Embryonic facial prominence (tissue), 1 donor: ENCODE measurements around the gene VANGL1.
A peak's percentile ranks its signal among the peaks of the same experiment; 100 is the strongest.
"Not testable (repeated sequence)": the region's sequence is repeated elsewhere in the genome, so short reads cannot be mapped to it uniquely, and the experiment has no call there.

Experiments
- DNase-seq: peaks from one replicate; pipeline ENCODE4 v3.0.0-alpha.2; 2016; ENCODE audit errors: extremely low spot score

Gene VANGL1

DNA sequence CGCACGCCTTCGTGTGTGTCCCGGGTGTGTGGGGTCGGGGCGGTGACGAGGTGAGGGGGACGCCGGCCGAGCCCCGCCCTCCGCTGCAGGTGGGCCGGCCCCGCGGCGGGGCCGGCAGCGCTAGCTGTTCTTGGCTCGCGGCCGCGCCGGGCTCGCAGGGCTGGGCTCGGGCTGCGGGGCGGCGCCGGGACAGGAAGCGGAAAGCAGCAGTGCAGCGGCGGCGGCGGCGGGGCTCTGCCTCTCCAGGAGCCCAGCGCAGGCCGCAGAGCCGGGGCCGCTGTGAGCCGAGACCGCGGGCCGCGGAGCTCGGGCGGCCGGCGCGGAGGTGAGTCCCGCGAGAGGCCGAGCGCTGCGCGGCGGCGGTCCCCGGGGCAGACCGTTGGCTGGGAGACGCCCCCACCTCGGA is at the start of gene VANGL1:
Gene VANGL1 (plus strand): TSS at position 209 of the 406 bp plus-strand sequence. CDS start 9,444 bp downstream, outside the sequence.
- DNase-seq: no peak

DNA sequence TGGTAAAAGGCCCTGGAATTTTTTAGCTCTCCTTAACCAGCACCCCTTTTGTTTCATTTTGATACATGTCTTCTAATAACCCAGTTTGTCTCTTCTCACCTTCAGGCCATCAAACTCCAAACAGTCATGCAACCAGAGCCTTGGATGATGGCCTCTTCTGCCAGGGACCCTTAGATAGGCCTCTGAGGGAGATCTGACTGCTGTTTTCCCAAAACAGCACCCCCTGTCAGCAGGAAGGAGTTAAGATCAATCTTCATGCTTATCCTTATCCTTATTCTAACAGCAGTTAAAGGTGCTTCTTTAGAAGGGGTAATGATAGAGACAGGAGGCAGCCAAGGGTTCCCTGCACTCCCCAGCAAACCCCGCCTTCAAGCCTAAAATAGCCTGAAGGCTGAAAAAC is 49.5 kb upstream of the VANGL1 start:
- no peak for DNase-seq

DNA sequence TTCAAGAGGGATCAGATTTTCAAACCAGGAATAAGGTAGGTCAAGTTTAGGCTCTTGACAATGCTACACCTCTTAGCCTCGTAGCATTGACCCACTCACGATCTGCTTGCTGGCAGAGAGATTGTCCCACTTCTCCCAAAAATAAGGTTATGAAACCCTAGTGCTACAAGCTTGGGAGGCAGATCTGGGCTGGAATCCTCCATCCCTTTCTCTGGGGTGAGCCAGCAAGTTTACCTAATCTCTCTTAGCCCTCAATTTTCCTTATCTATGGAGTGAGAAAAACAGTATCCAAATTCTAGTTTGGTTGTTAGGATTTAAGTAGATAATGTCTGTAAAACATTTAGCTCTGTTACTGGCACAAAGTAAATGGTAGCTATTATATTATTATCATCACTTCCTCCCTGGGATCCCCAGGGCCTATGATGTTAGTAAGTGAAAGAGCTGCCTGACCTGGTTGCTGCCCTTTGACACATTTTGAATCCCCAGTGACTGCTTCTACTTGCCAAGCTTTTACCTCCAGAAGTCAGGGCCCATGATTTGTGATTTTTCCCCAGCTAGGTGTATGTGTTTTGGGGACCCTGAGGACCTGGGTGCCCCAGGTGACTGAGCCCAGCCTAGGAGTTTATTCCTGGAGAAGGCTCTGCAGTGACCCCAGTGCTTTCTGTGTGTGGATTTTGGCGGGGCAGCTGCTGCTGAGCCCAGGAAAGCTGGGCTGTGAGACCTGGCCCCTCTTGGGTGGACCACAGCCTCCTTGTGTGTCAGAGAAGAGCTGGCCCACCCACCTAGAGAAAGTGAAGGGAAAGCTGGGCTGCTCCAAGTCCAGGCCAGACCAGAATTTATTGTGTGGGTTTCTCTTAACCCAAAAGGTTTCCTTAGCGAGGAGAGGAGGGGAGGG is 48.2 kb upstream of the VANGL1 start:
- no peak for DNase-seq

DNA sequence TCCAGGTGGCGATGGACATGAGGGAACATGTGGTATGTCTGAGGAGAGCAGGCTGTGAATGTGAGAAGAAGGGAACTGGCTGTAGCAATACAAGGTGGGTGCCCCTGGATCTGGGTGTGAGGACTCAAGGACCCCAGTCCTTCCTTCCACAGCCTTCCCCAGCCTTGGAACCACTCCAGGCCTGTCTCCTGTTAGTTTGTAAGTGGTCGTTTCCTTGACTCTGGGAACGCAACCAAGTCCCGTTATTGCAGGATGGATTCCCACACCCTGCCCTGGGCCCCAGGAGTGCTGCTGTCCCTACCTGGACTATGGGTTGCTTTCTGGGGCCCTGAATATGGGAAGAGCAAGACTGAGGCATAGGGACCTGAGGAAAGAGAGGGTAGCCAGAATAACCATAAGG is 47.2 kb upstream of the VANGL1 start:
- DNase-seq: no peak

DNA sequence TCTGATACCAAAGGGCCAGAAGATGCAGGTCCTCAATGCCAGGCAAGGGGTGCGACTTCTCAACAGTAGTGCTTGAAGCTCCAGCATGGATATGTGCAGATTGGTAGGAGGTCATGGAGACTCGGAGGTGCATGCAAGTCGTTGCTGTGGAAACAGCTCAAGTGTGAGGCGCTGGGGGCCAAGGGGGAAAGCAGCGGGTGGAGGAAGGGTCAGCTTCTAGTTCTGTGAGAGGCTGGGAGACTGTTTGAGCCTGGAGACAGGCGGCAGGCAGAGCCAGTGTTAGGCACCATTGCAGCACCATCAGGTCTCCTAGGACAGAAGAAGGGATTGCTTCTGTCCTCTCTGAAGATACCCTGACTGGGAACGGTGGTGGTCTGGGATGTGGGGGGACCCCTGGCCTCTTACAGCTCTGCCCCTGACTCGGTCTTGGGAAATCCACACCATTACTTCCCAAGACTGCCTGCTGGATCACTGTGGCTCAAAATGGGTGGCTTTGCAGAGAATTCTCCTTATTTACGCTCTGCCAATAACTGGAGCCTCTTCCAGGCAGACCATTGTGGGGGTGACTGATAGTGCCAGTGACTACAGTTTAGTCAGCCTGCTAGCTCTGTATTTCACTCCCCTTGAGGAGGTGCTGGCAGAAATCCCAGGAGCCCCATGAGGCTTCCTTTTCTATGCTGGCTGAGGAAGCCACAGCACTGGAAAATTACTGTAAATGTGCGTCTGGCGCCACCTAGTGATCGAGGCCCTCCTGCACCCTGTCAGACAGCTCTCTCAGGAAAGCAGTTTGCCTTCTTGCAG is 46.3 kb upstream of the VANGL1 start:
- DNase-seq: peak; percentile 68

DNA sequence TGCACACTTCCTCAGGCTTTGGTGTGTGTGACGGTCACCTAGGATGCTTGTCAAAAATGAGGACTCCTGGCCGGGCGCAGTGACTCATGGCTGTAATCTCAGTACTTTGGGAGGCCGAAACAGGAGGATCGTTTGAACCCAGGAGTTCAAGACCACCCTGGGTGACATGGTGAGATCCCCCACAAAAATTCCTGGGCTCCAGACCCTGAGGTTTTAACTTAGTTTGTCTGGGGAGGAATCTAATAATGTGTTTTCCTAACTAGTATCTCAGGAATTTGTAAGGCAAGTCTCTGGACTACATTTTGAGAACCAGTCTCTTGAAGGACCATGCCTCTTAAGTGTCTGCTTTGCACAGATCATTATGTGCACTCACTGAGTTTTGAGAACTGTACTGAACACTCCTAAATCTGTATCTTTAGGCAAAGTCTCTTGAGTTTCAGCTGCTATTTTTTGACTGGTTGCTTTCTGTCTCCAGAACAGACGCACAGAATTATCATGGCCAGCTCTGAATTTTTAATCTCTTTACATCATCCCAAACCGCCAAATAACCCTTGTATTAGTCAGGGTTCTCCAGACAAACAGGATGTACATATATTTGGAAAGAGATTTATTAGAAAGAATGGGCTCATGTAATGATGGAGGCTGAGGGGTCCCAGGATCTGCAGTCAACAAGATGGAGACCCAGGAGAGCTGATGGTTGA is 45.5 kb upstream of the VANGL1 start:
- no peak for DNase-seq

DNA sequence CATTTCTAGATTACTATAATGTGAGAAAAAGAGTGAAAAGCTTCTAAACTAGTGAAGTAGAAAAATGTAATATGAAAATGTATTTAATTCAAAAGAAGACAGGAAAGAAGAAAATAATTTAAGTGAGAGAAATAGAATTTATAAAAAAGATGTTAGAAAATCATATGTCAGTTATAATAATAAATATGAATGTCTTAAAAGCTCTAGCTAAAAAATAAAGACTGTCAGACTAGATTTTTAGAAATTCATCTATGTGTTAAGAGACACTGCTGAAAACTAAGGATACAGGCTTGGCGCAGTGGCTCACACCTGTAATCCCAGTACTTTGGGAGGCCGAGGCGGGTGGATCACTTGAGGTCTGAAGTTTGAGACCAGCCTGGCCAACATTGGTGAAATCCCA is 37.3 kb upstream of the VANGL1 start:
- DNase-seq: no peak

DNA sequence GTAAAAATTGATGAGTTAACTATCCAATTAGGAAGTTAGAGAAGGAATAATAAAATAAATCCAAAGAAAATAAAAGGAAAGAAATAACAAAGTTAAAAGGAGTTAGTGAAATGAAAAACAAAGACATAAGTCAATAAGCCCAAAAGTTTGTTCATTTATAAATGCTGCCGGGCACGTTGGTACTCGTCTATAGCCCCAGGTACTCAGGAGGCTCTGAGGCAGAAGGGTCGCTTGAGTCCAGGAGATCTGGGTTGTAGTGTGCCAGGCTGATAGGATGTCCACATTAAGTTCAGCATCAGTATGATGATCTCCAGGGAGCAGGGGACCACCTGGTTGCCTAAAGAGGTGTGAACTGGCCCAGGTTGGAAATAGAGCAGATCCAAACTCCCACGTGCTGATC is 35.5 kb upstream of the VANGL1 start:
- DNase-seq: no peak

DNA sequence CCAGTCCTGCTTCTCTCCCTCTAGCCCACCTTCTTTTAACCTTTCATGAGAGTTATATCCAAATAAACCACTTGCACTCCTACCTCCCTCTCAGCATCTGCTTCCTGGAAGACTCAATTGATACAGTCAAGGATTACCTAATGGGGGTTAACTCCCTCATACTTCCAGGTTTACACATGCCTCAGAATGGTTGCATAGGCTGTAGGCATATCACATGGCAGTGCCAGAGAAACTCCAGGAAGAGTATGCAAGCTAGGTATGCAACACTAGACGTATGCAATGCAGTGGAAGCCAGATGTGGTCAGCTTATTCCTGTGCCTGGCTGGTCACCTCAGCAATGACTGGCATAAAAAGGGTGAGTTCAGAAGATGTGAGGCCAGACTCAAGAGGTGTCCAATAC is 32.7 kb upstream of the VANGL1 start:
- no peak for DNase-seq

DNA sequence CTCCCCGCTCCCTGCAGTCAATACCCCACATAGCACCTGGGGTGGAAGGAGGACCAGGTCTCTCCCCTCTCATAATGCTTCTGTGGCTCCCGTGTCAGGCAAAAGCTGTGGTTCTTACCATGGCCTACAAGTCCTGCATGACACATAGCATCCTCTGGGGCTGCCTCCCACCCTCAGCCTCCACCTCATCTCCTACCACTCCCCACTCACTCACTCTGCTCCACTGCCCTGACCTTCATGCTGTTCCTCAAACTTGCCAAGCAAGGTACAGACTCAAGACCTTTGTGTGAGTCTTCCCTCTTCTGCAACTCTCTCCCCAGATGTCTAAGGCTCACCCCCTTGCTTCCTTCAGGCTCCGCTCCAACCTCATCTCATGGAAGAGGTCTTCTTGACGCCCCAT is 28.0 kb upstream of the VANGL1 start:
- no peak for DNase-seq

DNA sequence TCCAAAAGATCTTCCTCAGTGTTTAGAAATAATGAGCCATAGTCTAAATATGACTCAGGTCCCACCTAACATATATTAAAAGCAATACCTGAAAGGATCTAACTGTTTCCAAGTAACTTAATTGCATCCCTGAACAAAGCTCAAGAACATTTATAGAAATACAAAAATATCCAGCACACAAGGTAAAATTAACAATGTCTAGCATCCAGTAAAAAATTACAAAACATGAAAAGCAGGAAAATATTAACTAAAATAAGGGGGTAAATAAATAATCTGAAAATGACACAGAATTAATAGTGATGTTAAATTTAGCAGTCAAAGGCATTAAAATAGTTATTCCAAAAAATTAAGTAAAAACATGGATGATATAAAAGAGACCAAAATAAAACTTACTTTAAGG is 21.3 kb upstream of the VANGL1 start:
- DNase-seq: no peak

DNA sequence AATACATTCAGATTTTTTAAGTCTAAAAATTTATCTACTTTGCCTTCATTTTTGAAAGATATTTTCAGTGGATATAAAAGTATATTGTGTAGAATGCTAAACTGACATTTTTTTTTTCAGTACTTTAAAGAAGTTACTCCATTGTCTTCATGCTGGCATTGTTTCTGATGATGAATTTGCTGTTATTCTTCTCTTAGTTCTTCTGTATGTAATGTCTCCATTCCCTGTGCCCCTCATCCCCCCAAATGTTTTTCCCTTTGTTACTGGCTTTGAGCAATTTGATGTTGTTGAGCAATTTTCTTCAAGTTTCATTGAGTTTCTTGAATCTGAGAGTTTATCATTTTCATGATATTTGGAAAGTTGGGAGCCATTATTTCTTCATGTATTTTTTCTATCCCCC is 20.8 kb upstream of the VANGL1 start:
- no peak for DNase-seq

DNA sequence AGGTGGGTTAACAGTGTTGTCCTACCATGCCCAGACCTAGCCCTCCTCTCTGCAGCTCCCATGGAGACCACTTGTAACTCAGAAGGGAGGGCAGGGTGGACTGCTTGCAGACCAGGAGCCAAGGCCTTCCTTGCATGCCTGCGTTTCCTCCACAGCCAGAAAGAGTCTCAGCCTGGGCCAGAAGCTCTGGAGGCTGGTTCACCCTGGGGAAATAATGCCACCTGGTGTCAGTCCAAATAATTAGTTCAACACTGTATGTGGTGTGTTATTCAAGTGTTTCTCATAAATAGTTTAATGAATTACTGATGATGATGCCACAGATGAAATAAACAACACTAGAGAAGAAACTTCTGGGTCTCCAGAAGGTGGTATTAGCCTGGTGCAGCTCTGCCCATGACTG is 16.9 kb upstream of the VANGL1 start:
- no peak for DNase-seq

DNA sequence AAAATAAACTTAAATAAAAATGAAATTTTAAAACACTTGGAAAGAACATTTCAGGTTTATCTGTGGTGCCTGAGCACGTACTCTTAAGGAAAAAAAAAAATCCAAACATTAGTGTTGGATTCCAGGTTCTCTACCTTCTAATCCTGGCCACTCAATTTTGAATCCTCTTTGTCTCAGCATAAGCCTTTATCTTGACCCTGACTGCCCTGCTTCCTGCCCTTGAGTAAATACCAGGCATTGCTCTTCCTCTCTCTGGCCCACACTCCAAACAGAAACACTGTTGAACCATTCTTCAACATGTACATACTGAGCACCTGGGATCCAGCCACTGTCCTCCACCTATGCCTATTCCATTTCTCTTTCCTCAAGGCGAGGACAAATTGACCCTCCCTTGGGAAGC is 11.4 kb upstream of the VANGL1 start:
- no peak for DNase-seq

DNA sequence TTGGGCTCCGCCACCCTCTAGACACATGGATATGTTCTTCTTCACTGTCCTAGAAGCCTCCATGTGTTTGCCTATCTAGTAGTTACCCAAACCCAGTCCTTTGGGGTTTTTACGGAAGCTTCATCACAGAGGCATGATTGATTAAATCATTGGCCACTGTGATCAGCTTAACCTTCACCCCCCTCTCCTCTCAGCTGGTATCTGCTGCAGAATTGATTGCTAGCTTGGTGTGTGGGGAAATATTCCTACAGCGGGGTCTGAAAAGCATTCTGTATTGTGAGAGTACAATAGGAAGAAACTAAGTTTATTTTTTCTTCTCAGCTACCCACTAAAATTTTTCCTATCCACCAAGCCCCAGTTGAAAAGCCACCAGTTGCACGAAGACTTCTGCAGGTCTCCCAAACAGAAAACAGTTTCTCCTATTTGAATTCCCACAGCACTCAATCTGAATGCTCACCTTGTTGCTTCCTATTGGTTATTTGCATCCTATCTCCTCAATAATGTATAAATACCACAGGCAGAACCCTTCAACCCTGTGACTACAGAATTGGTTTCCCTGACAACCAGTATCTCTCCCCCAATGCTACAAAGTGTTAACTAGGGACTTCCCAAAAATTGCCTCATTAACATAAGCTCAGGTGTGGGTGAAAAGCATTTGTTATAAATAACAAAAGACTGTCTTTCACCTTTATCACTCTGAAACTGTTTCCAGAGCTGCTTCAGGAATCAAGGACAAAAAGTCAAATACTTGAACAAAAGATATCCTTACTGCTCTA is 9.3 kb upstream of the VANGL1 start:
- DNase-seq: no peak

DNA sequence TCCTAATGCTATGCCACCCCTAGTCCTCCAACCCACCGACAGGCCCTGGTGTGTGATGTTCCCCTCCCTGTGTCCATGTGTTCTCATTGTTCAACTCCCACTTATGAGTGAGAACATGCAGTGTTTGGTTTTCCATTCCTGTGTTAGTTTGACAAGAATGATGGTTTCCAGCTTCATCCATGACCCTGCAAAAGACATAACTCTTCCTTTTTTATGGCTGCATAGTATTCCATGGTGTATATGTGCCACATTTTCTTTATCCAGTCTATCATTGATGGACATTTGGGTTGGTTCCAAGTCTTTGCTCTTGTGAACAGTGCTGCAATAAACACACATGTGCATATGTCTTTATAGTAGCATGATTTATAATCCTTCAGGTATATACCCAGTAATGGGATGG is 8.2 kb upstream of the VANGL1 start:
- not testable (repeated sequence) for DNase-seq

DNA sequence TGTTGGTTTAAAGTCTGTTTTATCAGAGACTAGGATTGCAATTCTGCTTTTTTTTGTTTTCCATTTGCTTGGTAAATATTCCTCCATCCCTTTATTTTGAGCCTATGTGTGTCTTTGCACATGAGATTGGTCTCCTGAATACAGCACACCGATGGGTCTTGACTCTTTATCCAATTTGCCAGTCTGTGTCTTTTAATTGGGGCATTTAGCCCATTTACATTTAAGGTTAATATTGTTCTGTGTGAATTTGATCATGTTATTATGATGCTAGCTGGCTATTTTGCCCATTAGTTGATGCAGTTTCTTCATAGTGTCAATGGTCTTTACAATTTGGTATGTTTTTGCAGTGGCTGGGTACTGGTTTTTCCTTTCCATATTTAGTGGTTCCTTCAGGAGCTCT is 4.5 kb upstream of the VANGL1 start:
- DNase-seq: not testable (repeated sequence)

DNA sequence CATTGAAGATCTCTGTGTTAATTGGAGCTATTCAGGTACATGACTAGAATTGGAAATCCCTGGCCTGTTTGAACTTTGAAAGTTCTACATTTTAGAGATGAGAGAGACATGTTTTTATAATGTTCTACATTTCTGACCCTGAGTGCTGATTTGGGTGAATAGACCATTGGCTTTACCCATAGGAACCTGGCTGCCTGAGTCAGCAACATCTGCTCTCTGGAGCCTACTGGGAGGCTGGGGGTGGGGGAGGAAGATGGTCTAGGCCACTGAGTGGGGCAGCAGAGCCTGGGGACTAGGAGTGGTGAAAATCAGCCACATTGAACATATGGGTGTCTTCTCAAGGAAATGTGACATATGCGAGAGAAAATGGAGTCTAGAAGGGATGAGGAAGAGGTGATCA is 1.4 kb upstream of the VANGL1 start:
- DNase-seq: no peak

DNA sequence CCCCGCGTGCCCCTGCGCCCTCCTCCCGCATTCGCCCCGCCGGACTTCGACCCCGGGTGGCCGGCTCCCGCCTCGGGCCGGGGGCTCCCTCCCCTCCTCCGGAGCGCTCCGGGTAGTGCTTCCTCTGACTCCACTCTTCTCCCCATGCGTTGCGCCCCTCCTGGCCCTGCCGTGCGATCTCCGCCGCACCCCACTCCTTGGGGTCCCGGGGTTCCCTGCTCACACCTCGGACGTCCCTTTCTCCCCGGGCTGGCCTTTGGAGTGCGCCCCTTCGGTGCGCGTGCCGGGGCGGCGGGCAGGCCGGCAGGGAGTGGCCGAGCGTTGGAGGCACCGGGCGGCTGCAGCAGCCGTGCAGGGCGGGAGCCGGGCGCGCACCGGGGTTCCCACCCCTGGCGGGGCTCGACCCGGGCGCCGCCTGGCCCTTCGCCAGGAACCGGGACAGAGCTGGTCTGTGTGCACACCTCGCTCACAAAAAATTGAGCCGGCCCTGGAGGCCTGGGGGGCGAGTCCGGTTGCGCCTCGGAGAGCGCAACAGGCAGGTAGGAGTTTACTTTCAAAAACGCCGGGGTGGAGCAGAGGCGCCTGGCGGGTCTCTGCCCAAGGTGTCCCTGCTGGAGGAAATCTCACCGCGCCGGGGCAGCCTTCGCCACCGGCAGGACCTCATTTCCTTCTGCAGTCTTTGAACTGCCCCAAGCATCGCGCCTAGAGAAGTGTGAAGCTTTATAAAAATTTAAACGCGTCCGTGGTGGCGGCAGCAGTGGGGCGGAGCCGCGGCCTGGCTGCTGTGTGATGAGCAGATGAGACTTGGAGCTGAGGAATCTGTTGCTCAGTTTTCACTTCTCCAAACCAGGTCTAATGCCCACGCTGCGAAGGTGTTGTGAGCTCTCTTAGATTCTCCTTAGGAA is 650 bp downstream of the VANGL1 start:
- DNase-seq: no peak

DNA sequence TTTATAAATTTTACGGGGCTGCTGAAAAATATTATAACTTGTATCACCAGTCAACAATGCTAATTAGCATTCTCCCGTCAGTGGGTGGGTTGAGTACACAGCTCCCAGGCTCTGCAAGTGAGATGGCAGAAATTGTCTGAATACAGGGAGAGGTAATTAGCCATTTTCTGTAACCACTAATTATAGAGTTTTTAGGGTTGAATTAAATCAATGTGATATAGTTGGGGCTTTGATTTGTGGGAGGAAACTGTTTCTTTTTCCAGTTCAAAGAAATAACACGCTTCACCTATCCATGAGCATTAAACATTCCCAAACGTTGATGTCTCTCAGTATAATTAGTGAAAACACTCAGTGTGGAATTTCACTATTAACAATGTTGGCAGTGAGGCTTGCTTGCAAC is 1.5 kb downstream of the VANGL1 start:
- DNase-seq: no peak

DNA sequence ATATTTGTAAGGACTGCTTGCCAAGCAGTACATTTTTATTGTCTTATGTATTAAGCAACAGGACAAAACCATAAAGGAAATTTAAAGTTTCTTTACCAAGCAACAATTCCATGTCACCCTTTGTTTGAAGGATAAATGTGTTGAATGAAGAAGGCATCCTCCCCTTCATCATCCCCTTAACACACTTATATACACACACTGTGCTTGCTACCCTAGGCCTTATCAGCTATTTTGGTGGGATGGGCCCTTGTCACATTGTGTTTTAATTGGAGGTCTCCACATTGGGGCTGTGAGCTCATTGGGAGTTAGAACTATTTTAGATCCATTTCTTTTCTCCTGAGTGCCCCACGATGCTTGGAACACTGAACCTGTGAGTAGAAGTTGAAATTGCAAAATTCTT is 1.9 kb downstream of the VANGL1 start:
- DNase-seq: no peak
